Motor neuron (in vitro differentiated cells): ENCODE measurements around the gene ATXN10. TPM values are rescaled to one million over a fixed set of nuclear protein-coding genes. Genes with fewer than 3 reads are reported as not detected.
A peak's percentile ranks its signal among the peaks of the same experiment; 100 is the strongest.
"Not testable (repeated sequence)": the region's sequence is repeated elsewhere in the genome, so short reads cannot be mapped to it uniquely, and the experiment has no call there.

ENCODE experiments used
- ATAC-seq, 8 experiments: fragments of 200-7000 bp; cut with Tn5 transposase; replicated peaks in 6 of 8; 2 replicates each; pipeline ENCODE4 v1.8.0; 2021; ENCODE audit warnings: mild to moderate bottlenecking in 8 of 8, moderate library complexity in 8 of 8
- H3K27ac ChIP-seq, 2 donors: fragments of 250-450 bp; sonication (Bioruptor Pico); 2 replicates each; pipeline ENCODE4 v1.9.0; 2021; ENCODE audit warnings: antibody characterized with exemption in 2 of 2, mild to moderate bottlenecking in 2 of 2, moderate library complexity in 1 of 2
- H3K4me1 ChIP-seq, 2 donors: fragments of 250-450 bp; sonication (Bioruptor Pico); replicated peaks in 1 of 2; 2 replicates each; pipeline ENCODE4 v1.6.1; 2021; ENCODE audit warnings: antibody characterized with exemption in 2 of 2, mild to moderate bottlenecking in 2 of 2, moderate library complexity in 1 of 2
- H3K4me3 ChIP-seq, 5 donors: fragments of 250-450 bp; sonication (Bioruptor Pico); 2 replicates each; pipeline ENCODE4 v1.9.0; 2021; ENCODE audit warnings: antibody characterized with exemption in 5 of 5, mild to moderate bottlenecking in 5 of 5, moderate library complexity in 4 of 5
- WGBS, 10 experiments: fragments of 450-650 bp; shearing (Covaris generic); methylation state at CpG; one replicate each; pipeline ENCODE4 v1.0.0; 2022; 5-methylcytosine and 5-hydroxymethylcytosine counted together
- in situ Hi-C, 9 experiments: fragments of 400-800 bp; cut with MboI; loops; one replicate each; pipeline ENCODE4 v1.15.0; 2021; ENCODE audit warnings: low sequenced_read_pairs in 9 of 9, low pct_unique_long_range_greater_than_20kb in 2 of 9; ENCODE audit not compliant: unreplicated experiment in 9 of 9
- total RNA-seq, 8 experiments: library from RNA; unstranded; fragments of 300-600 nt; gene quantifications; 2 replicates each; pipeline versions ENCODE4 v1.2.3 to v1.2.4, GENCODE V29; 2022

Gene ATXN10
- total RNA-seq, 8 experiments from 2014 or later, result 61.1 to 122 (median 89.1) TPM

GRCh38 chr22:45647532-45648225, 24.0 kb upstream of the ATXN10 start:
- in situ Hi-C loops, result no loop called here
- Histone ChIP-seq H3K27ac (no peak overlapping the region), H3K4me1 (no peaks in the 10 kb centered on the region), H3K4me3 (no peak overlapping the region)
- 68 to 93% (median 85%) methylated on average over 1 to 15 of the region's 18 CpGs; no CpG with 5 or more reads in 1 of the 10 experiments for WGBS, 10 experiments
- no peak for ATAC-seq

GRCh38 chr22:45648301-45649117, 23.1 kb upstream of the ATXN10 start:
- in situ Hi-C loops, result no loop called here
- 64 to 97% (median 86%) methylated on average over 3 to 16 of the region's 24 CpGs for WGBS, 10 experiments
- H3K27ac ChIP-seq, result no peak overlapping the region
- no peaks in the 10 kb centered on the region for H3K4me1 ChIP-seq
- H3K4me3 ChIP-seq, result no peak overlapping the region
- ATAC-seq, result no peak

GRCh38 chr22:45649809-45650208, 21.8 kb upstream of the ATXN10 start:
- ATAC-seq, result no peak
- Histone ChIP-seq H3K4me1 (no peaks in the 10 kb centered on the region), H3K4me3 (no peak overlapping the region), H3K27ac (no peak overlapping the region)
- in situ Hi-C loops, result loop anchor here in 1 of 9 experiments (25.0 kb wide), 1 partner anchor 187 kb away; no protein-coding TSS in a partner anchor
- WGBS, 10 experiments, result 82 to 100% (median 97%) methylated on average over 1 to 4 of the region's 6 CpGs; no CpG with 5 or more reads in 4 of the 10 experiments

GRCh38 chr22:45650721-45651120, 20.9 kb upstream of the ATXN10 start:
- Histone ChIP-seq H3K4me3 (no peak overlapping the region), H3K27ac (no peak overlapping the region), H3K4me1 (no peaks in the 10 kb centered on the region)
- no peak for ATAC-seq
- in situ Hi-C loops, result loop anchor here in 1 of 9 experiments (25.0 kb wide), 1 partner anchor 187 kb away; no protein-coding TSS in a partner anchor
- whole genome bisulfite sequencing, 10 experiments, result 80 to 100% (median 92%) methylated on average over 1 to 10 of the region's 12 CpGs; no CpG with 5 or more reads in 1 of the 10 experiments

GRCh38 chr22:45651931-45652528, 19.6 kb upstream of the ATXN10 start:
- in situ Hi-C loops, result loop anchor here in 1 of 9 experiments (25.0 kb wide), 1 partner anchor 185 kb away; no protein-coding TSS in a partner anchor
- no peak overlapping the region for H3K27ac ChIP-seq
- ATAC-seq, result no peak
- H3K4me3 ChIP-seq, result no peak overlapping the region
- H3K4me1 ChIP-seq, result no peaks in the 10 kb centered on the region
- WGBS, 10 experiments, result 77 to 100% (median 93%) methylated on average over 1 to 7 of the region's 11 CpGs; no CpG with 5 or more reads in 4 of the 10 experiments

GRCh38 chr22:45656577-45656976, 15.1 kb upstream of the ATXN10 start:
- no peak for ATAC-seq
- in situ Hi-C loops, result loop anchor here in 1 of 9 experiments (25.0 kb wide), 1 partner anchor 181 kb away; no protein-coding TSS in a partner anchor
- WGBS, 10 experiments, result 20 to 100% (median 90%) methylated on average over 1 to 2 of the region's 2 CpGs; no CpG with 5 or more reads in 2 of the 10 experiments
- no peaks in the 10 kb centered on the region for H3K4me1 ChIP-seq
- H3K27ac ChIP-seq, result no peak overlapping the region
- H3K4me3 ChIP-seq, result no peak overlapping the region

GRCh38 chr22:45657701-45658100, 13.9 kb upstream of the ATXN10 start:
- H3K4me1 ChIP-seq, result no peaks in the 10 kb centered on the region
- 29 to 100% (median 79%) methylated on average over 1 to 4 of the region's 4 CpGs for WGBS, 10 experiments
- ATAC-seq, result no peak
- no peak overlapping the region for H3K27ac ChIP-seq
- no peak overlapping the region for H3K4me3 ChIP-seq
- in situ Hi-C loops, result loop anchor here in 1 of 9 experiments (25.0 kb wide), 1 partner anchor 180 kb away; no protein-coding TSS in a partner anchor

DNA sequence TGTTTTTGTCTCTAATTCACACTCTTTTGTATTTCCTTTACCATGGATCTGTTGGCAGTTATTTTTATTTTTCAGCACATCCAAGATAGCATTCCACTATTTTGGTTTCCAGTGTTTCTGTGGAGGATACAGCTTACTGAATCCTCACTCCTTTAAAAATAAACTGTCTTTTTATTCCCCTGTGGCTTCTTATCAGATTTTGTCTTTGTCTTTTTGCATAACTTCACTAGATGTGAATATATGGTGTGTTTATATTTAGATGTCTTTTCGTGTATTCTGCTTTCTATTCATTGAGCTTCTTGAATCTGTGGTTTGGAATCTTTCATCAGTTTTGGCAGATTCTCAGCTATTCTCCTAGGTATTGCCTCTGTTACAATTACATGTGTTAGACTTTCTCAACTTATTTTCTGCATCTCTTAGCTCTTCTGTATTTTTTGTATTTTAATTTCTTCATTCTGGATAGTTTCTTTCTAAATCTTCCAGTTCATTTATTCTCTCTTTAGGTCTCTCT, 7.4 kb upstream of the ATXN10 start:
- no peak for ATAC-seq
- no peaks in the 10 kb centered on the region for H3K4me1 ChIP-seq
- in situ Hi-C loops, result loop anchor here in 1 of 9 experiments (25.0 kb wide), 1 partner anchor 173 kb away; no protein-coding TSS in a partner anchor
- 0 to 71% (median 53%) methylated on average over 1 of the region's 1 CpG; no CpG with 5 or more reads in 1 of the 10 experiments for WGBS, 10 experiments
- H3K4me3 ChIP-seq, result no peak overlapping the region
- no peak overlapping the region for H3K27ac ChIP-seq

DNA sequence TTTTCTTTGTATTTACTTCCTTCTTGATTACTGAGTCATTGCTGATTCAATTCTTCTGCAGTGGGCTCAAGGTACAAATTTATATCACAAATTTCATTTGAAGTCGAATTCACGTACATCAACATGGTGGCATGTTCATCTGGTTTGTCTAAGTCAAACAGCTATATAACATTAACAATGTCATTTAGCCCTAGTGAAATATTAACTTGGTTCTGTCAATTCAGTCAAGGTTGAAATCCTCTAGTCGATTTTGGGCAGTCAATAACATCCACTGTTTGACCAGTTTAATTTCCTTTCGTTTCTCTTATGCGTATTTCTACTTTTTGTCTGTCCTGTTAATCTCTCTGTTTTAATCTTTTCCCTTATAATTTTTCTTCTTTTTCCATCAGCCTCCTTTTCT, 4.1 kb upstream of the ATXN10 start:
- 61 to 86% (median 79%) methylated on average over 2 to 5 of the region's 5 CpGs for WGBS, 10 experiments
- in situ Hi-C loops, result loop anchor here in 1 of 9 experiments (25.0 kb wide), 1 partner anchor 170 kb away; no protein-coding TSS in a partner anchor
- ATAC-seq, result no peak
- Histone ChIP-seq H3K4me1 (peaks cover 3 to 5% of the 10 kb centered on the region in 2 donors), H3K4me3 (no peak overlapping the region), H3K27ac (no peak overlapping the region)

DNA sequence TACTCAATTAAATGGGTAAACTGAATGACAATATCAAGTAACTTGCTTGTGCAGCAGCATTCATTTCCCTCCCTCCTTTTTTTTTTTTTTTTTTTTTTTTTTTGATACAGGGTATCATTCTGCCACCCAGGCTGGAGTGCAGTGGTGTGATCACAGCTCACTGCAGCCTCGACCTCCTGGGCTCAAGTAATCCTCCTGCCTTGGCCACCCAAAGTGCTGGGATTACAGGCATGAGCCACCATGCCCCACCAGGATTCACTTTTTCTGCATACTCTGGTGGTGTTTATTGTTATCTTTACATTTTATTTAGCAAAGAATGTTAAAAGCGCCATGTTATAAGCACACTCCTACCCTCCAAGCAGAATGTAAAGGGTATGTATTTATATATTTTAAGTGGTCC, 1.3 kb upstream of the ATXN10 start:
- H3K27ac ChIP-seq, ATAC-seq: not testable (repeated sequence)
- peaks cover 14 to 17% of the 10 kb centered on the region in 2 donors for H3K4me1 ChIP-seq
- 29 to 100% (median 65%) methylated on average over 1 to 2 of the region's 2 CpGs; no CpG with 5 or more reads in 3 of the 10 experiments for WGBS, 10 experiments
- H3K4me3 ChIP-seq, result peak overlapping the region in 1 of 5 donors; percentile 77
- in situ Hi-C loops, result loop anchor here in 1 of 9 experiments (25.0 kb wide), 1 partner anchor 167 kb away; no protein-coding TSS in a partner anchor

DNA sequence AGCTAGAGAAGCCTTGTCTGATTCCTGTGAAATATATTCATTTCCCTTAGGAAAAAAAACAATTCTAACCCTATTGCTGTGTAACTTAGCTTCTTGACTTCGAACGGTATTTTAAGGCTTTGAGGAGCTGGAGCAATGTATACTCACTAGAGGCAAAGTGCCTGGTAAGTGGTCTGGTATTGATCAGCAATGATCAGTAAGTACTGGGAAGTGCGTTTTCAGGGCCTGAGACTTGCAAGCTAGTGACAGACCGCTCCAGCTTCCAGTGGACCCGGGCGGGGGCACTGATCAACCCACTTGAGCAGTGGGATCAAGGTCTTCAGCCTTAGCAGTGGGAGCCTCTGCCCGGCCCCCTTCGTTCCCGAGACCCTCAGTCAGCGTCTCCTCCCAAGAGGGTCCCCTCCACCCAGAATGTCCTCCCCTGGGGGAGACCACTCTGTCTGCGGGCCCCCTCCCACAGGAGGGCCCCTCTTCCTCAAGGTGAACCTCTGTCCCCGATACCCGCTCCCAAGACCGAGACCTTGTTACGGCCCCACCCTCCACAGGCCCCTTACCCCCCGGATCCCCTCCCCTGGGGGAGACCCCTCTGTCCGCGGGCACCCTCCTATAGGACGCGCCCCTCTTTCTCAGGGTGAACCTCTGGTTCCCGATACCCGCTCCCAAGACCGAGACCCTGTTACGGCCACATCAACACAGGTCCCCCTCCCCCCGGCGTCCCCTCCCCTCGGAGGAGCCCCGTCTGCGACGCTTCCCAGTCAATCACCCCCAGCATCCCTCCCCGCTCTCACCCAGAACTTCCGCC, 452 bp upstream of the ATXN10 start:
- Histone ChIP-seq H3K27ac (peak overlapping the region; percentile 87 to 88), H3K4me1 (peaks cover 14 to 17% of the 10 kb centered on the region in 2 donors), H3K4me3 (peak overlapping the region; percentile 77 to 90 (median 87))
- in situ Hi-C loops, result loop anchor here in 1 of 9 experiments (25.0 kb wide), 1 partner anchor 166 kb away; no protein-coding TSS in a partner anchor
- peak in 5 of 8 experiments; percentile 19 to 91 (median 41) for ATAC-seq
- WGBS, 10 experiments, result 7 to 55% (median 19%) methylated on average over 1 to 5 of the region's 32 CpGs; no CpG with 5 or more reads in 4 of the 10 experiments
